GM12878 (cell line): ENCODE results near the gene TMCC3. TPM values are rescaled to one million over a fixed set of nuclear protein-coding genes. Genes with fewer than 3 reads are reported as not detected.

Experiments
- CREM ChIP-seq: IDR thresholded peaks from 2 replicates; pipeline ENCODE4 v1.6.1; 2014; ENCODE audit warnings: antibody characterized with exemption, low read depth
- HDAC6 ChIP-seq: fragments of 200-600 bp; sonication (generic); IDR thresholded peaks from one replicate; pipeline ENCODE4 v1.8.0; 2017; ENCODE audit warnings: antibody characterized with exemption; ENCODE audit not compliant: unreplicated experiment
- IRF4 ChIP-seq: IDR thresholded peaks from 2 replicates; pipeline ENCODE4 v1.6.1; 2011; ENCODE audit warnings: low read depth, low read length
- NR2F1 ChIP-seq: fragments of 450-650 bp; conservative IDR thresholded peaks from 2 replicates; pipeline ENCODE4 v1.6.1; 2017; ENCODE audit warnings: mild to moderate bottlenecking
- PAX8 ChIP-seq: fragments of 450-650 bp; IDR thresholded peaks from 2 replicates; pipeline ENCODE4 v1.6.1; 2017; ENCODE audit warnings: mild to moderate bottlenecking, moderate library complexity
- SREBF2 ChIP-seq: IDR thresholded peaks from 2 replicates; pipeline ENCODE4 v1.6.1; 2012; ENCODE audit warnings: mild to moderate bottlenecking, low read length
- TARDBP ChIP-seq: IDR thresholded peaks from 2 replicates; pipeline ENCODE4 v1.6.1; 2016; ENCODE audit warnings: borderline replicate concordance
- polyA plus RNA-seq, 11 experiments: library from polyadenylated mRNA; depleted of rRNA in 4 of 11; unstranded in 6 of 11; stranded (reverse) in 5 of 11; fragments of >200 nt; fragmentation: Nextera tagmentation in 4 of 11; fragmentation: Illumina TruSeq in 1 of 11; extraction: Ambion mirVana in 4 of 11; extraction: Trizol in 1 of 11; gene quantifications; 1 replicate in 1 of 11; 2 replicates in 10 of 11; pipeline versions ENCODE4 v1.2.1 to v1.2.3, GENCODE V29; 2011 to 2016; ENCODE audit warnings: inconsistent platforms in 2 of 11, missing spikeins in 2 of 11, low read depth in 1 of 11
- total RNA-seq, 4 experiments: library from RNA; depleted of rRNA in 3 of 4; stranded (reverse); fragments of >200 nt in 3 of 4; fragmentation: Illumina TruSeq in 1 of 4; extraction: Trizol in 1 of 4; gene quantifications; 2 replicates each; pipeline versions ENCODE4 v1.2.1 to v1.2.3, GENCODE V29; 2013 to 2021
- TF ChIP-seq, protein P1 (sequence below): IDR thresholded peaks from 2 replicates; pipeline ENCODE4 v1.6.1; 2012; ENCODE audit warnings: improper control_type of control experiment, low read depth, low read length; ENCODE audit not compliant: insufficient replicate concordance
- TF ChIP-seq, protein P2 (sequence below): fragments of 450-650 bp; IDR thresholded peaks from 2 replicates; pipeline ENCODE4 v1.6.1; 2017; ENCODE audit warnings: low read depth, mild to moderate bottlenecking, moderate library complexity
- TF ChIP-seq, protein P3 (sequence below): fragments of 450-650 bp; formaldehyde crosslinking; IDR thresholded peaks from 2 replicates; pipeline ENCODE4 v1.5.0; 2022; ENCODE audit warnings: mild to moderate bottlenecking, missing genetic modification characterization

The TMCC3 gene
- total and polyA plus RNA-seq, 10 of the 15 experiments (the other 5 are each of a cell fraction or from before 2014, with no cell fraction given) = 5.8 to 29.8 (median 12.6) TPM

DNA sequence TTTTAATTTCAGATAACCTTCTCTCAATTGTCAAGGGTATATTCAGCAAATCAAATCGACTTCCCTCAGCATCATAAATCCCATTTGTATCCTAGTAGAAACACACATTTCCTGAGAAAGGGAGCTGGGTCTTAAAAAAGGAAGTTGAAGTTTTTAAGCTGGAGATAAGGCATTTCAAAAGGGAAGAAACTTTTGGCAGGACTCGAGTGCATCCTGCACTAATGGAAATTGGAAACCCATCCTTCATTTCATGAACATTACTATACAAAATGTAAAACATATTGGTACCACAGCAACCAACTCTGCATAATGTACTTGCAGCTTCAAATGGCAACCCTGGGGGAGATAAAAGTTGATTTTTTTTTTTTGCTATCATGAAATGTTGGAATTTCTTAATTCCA, 23.7 kb upstream of the TMCC3 start (continued):
- TF ChIP-seq, protein P1, sequence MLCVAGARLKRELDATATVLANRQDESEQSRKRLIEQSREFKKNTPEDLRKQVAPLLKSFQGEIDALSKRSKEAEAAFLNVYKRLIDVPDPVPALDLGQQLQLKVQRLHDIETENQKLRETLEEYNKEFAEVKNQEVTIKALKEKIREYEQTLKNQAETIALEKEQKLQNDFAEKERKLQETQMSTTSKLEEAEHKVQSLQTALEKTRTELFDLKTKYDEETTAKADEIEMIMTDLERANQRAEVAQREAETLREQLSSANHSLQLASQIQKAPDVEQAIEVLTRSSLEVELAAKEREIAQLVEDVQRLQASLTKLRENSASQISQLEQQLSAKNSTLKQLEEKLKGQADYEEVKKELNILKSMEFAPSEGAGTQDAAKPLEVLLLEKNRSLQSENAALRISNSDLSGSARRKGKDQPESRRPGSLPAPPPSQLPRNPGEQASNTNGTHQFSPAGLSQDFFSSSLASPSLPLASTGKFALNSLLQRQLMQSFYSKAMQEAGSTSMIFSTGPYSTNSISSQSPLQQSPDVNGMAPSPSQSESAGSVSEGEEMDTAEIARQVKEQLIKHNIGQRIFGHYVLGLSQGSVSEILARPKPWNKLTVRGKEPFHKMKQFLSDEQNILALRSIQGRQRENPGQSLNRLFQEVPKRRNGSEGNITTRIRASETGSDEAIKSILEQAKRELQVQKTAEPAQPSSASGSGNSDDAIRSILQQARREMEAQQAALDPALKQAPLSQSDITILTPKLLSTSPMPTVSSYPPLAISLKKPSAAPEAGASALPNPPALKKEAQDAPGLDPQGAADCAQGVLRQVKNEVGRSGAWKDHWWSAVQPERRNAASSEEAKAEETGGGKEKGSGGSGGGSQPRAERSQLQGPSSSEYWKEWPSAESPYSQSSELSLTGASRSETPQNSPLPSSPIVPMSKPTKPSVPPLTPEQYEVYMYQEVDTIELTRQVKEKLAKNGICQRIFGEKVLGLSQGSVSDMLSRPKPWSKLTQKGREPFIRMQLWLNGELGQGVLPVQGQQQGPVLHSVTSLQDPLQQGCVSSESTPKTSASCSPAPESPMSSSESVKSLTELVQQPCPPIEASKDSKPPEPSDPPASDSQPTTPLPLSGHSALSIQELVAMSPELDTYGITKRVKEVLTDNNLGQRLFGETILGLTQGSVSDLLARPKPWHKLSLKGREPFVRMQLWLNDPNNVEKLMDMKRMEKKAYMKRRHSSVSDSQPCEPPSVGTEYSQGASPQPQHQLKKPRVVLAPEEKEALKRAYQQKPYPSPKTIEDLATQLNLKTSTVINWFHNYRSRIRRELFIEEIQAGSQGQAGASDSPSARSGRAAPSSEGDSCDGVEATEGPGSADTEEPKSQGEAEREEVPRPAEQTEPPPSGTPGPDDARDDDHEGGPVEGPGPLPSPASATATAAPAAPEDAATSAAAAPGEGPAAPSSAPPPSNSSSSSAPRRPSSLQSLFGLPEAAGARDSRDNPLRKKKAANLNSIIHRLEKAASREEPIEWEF = no peak
- TF ChIP-seq, protein P2, sequence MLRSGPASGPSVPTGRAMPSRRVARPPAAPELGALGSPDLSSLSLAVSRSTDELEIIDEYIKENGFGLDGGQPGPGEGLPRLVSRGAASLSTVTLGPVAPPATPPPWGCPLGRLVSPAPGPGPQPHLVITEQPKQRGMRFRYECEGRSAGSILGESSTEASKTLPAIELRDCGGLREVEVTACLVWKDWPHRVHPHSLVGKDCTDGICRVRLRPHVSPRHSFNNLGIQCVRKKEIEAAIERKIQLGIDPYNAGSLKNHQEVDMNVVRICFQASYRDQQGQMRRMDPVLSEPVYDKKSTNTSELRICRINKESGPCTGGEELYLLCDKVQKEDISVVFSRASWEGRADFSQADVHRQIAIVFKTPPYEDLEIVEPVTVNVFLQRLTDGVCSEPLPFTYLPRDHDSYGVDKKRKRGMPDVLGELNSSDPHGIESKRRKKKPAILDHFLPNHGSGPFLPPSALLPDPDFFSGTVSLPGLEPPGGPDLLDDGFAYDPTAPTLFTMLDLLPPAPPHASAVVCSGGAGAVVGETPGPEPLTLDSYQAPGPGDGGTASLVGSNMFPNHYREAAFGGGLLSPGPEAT = no peak
- TF ChIP-seq NR2F1 = no peak
- TF ChIP-seq HDAC6 = no peak
- no peak for TF ChIP-seq PAX8
- TF ChIP-seq, protein P3, sequence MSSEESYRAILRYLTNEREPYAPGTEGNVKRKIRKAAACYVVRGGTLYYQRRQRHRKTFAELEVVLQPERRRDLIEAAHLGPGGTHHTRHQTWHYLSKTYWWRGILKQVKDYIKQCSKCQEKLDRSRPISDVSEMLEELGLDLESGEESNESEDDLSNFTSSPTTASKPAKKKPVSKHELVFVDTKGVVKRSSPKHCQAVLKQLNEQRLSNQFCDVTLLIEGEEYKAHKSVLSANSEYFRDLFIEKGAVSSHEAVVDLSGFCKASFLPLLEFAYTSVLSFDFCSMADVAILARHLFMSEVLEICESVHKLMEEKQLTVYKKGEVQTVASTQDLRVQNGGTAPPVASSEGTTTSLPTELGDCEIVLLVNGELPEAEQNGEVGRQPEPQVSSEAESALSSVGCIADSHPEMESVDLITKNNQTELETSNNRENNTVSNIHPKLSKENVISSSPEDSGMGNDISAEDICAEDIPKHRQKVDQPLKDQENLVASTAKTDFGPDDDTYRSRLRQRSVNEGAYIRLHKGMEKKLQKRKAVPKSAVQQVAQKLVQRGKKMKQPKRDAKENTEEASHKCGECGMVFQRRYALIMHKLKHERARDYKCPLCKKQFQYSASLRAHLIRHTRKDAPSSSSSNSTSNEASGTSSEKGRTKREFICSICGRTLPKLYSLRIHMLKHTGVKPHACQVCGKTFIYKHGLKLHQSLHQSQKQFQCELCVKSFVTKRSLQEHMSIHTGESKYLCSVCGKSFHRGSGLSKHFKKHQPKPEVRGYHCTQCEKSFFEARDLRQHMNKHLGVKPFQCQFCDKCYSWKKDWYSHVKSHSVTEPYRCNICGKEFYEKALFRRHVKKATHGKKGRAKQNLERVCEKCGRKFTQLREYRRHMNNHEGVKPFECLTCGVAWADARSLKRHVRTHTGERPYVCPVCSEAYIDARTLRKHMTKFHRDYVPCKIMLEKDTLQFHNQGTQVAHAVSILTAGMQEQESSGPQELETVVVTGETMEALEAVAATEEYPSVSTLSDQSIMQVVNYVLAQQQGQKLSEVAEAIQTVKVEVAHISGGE (CRISPR knock-in tag) = no peak
- TF ChIP-seq IRF4 = no peak
- no peak for TF ChIP-seq SREBF2
- no peak for TF ChIP-seq CREM
- no peak for TF ChIP-seq TARDBP
